ENCODE results near the gene REC114.
A peak's percentile ranks its signal among the peaks of the same experiment; 100 is the strongest.
"Not testable (repeated sequence)": the region's sequence is repeated elsewhere in the genome, so short reads cannot be mapped to it uniquely, and the experiment has no call there.

The REC114 gene

DNA sequence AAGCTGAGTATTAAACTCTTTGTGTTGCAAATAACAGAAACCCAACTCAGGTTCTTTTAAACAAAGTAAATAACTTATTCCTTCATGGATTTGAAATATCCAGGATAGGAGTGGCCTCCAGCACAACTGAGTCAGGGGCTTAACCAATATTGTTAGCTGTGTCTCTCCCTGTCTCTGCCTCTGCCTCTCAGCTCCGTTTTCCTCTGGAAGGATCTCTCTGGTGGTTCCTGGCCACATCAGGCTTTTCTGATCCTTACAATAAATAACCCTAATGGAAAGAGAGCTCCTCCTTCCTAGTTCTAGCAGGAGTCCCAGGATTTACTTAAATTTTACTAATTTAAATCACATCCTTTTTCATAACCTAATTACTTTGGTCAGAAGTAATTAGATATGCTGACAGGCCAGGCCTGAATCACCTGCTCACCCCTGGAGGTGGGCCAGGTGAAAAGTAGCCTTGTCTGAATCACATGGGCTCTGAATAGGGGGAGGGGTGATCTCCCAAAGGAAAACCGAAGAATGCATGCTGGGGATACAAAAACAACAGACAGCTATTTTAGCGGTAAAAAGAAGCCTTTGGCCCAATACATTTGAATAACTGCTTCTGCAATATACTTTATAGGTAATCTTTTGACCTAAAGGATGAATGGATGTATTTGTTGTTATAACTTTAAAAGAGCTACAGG, 75.4 kb downstream of the REC114 start:
- in situ Hi-C loops (cut with MboI; ENCODE audit: low pct_unique_long_range_greater_than_20kb, low sequenced_read_pairs): no loop called here
- DNase-seq: no peak

DNA sequence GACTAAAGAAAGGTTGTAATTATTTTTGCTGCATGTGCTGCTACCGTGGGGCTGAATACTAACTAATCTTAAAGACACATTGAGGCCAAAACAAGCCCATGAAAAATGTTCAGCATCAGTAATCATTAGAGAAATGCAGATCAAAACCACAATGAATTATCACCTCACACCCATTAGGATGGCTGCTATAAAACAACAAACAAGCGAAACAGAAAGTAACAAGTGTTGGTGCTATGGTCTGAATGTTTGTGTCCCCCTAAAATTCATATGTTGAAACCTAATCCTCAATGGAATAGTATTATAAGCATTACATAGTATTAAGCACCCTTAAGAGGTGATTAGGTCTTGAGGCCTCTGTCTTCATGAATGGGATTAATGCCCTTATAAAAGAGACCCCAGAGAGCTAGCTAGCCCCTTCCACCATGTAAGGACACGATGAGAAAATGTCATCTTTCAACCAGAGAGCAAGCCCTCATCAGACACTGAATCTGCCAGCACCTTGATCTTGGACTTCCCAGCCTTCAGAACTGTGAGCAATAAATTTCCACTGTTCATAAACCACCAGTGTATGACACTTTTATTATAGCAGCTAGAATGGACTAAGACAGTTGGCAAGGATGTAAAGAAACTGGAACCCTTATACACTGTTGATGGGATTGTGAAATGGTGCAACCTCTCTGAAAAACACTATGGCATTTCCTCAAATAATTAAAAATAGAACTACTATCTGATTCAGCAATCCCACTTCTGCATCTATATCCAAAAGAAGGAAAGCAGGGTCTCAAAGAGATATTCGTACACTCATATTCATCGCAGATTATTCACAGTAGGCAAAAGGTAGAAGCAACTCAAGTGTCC, 76.1 kb downstream of the REC114 start:
- in situ Hi-C loops (cut with MboI; ENCODE audit: low pct_unique_long_range_greater_than_20kb, low sequenced_read_pairs): no loop called here
- DNase-seq: peak; percentile 4

DNA sequence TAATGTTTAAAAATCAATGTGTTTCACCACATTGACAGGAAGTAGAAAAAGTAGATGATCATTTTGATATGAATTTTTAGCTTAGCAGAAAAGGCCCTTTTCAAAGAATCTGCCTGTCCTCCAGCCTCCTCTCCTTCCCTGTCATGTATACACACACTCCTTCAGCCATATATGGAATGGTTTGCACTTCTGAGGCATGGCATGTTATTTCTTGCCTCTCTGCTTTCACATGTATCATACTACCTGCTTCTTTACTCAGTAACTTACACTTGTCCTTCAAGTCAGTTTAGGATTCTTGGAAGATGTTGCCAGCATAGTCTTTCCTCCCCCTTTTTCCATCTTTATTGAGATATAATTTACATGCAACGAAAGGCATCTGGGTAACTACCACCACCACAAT, 79.0 kb downstream of the REC114 start:
- DNase-seq: no peak
- in situ Hi-C loops (cut with MboI; ENCODE audit: low pct_unique_long_range_greater_than_20kb, low sequenced_read_pairs): no loop called here

DNA sequence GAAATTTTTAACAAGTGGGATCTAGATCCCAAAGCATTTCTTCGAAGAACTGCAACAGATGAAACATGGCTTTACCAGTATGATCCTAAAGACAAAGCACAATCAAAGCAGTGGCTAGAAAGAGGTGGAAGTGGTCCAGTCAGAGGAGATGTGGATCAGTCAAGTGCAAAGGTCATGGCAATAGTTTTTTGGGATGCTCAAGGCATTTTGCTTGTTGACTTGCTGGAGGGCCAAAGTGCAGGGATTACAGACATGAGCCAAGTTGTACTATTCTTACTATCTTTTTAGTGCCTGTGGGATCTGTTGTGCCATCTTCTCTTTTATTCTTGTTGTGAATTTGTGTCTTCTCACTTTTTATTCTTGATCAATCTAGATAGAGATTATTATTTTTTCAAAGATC, 82.0 kb downstream of the REC114 start:
- in situ Hi-C loops (cut with MboI; ENCODE audit: low pct_unique_long_range_greater_than_20kb, low sequenced_read_pairs): no loop called here
- no peak for DNase-seq

DNA sequence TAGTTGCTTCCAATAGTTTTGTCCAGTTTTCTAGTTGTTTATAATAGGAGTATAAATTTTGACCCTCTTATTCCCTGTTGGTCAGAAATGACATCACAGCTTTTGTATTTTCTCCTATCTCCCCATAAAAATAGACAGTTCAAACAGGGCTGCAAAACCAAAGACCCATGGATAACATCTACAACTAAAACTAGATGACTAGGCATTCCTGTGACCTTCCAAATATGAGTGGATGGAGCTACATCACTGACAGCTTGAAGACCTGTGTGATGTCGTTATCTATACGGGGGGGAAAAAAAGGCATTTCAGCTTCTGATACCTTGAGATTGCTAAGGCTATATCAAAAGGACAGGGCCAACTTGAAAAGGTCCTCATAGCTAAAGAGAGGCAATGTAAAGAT, 84.6 kb downstream of the REC114 start:
- in situ Hi-C loops (cut with MboI; ENCODE audit: low pct_unique_long_range_greater_than_20kb, low sequenced_read_pairs): no loop called here
- no peak for DNase-seq

DNA sequence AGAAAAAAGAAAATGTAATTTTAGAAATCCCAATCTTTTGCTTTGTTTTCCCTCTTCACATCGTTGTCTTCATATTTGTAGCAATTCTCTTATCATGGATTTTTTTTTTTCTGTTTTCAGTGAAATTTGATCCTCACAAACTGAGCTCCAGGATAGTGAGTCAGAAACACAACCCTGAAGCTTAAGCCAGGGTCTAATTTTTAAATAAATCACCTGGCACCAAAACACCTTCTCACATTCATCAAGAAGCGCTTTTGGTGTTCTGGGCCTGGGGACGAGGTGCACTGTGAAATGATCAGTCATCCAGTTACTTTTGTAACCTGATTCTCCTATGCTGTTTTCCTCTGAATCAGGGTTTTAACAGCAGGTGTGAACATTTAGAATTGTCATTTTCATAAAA, 87.7 kb downstream of the REC114 start:
- no peak for DNase-seq
- in situ Hi-C loops (cut with MboI; ENCODE audit: low pct_unique_long_range_greater_than_20kb, low sequenced_read_pairs): no loop called here

DNA sequence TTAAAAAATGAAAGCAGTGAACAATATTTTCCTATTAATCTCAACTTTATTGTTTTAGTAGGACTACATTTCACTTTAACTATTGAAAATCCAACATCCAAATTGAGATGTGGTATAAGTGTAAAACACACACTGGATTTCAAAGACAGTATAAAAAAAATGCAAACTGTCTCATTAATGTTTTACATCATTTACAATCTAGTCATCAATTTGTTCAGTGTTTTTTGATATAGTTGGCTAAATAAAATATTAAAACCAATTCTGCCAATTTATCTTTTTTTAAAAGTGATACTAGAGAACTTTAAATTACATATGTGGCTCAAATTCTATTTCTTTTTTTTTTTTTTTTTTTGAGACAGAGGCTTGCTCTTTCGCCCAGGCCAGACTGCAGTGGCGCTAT, 95.2 kb downstream of the REC114 start:
- no peak for DNase-seq
- in situ Hi-C loops (cut with MboI; ENCODE audit: low pct_unique_long_range_greater_than_20kb, low sequenced_read_pairs): no loop called here

DNA sequence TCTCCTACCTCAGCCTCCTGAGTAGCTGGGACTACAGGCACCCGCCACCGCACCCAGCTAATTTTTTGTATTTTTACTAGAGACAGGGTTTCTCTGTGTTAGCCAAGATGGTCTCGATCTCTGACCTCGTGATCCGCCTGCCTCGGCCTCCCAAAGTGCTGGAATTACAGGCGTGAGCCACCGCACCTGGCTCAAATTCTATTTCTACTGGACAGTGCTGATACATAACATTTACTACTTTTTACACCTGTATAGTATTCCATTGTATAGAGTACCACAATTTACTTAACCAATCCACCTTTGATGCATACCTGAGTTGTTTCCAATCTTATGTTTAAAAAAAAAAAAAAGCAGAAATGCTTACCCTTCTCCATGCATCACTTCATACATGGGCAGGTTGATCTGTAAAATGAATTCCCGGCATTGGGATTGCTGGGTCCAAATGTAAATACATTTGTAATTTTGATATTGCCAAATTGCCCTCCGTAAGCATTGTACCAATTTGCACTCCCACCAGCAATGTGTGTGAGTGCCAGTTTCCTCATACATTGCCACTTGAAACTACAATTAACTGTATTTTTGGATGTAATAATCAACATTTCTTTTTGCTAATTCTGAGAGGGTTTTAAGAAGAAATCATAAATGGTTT, 95.7 kb downstream of the REC114 start:
- no peak for DNase-seq
- in situ Hi-C loops (cut with MboI; ENCODE audit: low pct_unique_long_range_greater_than_20kb, low sequenced_read_pairs): no loop called here

DNA sequence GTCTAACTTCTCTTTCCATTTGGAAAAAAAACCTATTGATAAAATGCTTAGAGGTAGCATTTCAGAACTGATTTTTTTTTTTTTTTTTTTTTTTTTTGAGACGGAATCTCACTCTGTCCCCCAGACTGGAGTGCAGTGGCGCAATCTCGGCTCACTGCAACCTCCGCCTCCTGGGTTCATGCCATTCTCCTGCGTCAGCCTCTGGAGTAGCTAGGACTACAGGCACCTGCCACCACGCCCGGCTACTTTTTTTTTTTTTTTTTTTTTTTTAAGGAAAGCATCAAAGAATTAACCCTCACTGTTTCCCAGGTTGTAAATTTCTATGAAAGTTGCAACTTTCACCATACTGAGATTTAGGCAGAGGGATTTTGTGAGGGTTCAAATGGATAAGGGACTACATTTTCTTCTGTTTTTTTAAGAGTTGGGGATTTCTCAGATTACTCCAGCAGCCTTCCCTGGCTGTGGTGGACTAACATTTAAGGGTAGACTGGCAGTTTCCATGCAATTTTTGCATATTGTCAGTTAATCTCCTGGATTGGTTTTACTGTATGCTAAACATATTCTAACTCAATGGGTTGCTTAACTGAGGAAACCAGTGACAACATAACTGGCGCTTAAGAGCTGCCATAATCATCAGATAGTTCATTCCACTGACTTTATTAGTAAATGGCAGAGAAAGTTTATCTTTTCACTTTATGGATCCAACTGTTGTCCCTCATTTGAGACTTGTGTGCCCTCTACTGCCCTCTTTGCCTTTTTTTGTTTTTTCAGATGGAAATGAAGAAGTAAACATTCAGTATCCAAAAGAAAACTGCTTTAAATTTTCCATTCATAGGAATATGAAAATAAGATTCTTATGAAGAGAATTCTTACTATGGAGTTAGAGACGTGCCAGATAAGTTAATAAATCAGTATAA, 96.5 kb downstream of the REC114 start:
- DNase-seq: no peak
- in situ Hi-C loops (cut with MboI; ENCODE audit: low pct_unique_long_range_greater_than_20kb, low sequenced_read_pairs): no loop called here

DNA sequence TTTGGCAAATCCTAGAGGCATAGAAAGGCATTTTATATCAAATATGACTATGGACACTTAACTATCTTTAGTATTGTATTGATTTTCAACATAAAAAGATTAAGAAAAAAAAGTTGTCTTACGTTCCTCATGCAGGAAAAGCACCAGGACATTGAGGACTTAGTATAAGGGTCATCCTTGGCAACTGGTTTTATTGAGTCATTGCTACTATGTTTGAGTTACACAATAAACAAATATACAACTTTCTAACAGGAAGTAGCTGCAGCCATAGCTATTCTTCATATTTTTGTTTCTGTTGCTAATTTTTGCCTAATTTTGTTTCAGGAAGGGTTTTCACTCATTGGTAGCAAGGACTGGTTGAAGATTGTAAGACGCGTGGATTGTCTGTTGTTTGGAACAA, 97.2 kb downstream of the REC114 start:
- DNase-seq: no peak
- in situ Hi-C loops (cut with MboI; ENCODE audit: low pct_unique_long_range_greater_than_20kb, low sequenced_read_pairs): no loop called here

DNA sequence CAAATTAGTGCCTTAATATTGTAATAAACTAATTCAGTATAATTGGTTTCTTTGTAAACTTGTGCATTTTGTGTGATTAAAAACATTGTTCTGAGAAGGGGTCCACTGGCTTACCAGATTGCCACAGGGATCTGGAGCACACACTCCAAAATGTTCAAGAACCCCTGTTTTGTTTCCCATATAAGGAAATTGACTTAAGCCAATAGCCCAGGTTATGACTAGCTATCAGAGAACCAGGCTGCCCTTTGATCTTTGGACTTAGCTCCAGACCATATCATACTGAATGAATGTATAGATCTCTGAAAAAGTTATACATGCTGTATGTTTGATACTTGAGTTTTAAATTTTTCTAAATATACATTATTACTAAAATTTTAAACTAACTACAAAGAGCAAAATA, 98.5 kb downstream of the REC114 start:
- no peak for DNase-seq
- in situ Hi-C loops (cut with MboI; ENCODE audit: low pct_unique_long_range_greater_than_20kb, low sequenced_read_pairs): no loop called here

DNA sequence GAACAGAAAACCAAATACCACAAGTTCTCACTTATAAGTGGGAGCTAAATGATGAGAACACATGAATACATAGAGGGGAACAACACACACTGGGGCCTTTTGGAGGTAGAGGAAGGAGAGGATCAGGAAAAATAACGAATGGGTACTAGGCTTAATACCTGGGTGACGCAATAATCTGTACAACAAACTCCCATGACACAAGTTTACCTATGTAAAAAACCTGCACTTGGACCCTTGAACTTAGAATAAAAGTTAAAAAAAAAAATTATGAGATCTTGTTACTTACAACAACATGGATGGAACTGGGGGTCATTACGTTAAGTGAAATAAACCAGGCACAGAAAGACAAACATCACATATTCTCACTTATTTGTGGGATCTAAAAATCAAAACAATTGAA, 106.0 kb downstream of the REC114 start:
- in situ Hi-C loops (cut with MboI; ENCODE audit: low pct_unique_long_range_greater_than_20kb, low sequenced_read_pairs); DNase-seq: not testable (repeated sequence)

DNA sequence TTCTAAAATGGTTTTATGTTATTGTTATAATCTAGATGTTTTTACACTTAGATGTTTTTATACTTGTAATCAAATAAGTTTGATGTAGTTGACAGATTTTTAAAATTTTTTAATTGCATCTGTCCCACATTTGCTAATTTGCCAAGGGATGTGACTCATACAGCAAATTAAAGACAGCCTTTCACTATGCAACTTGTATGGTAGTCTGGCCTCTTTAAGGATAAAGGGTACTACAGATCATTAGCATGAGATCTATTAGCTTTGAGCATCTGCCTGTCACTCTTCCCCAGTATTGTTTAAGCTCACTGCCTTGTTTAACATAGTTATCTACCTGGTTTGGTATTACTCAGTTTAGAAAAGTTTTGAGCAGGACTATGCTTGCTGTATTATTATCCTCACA, 107.2 kb downstream of the REC114 start:
- in situ Hi-C loops (cut with MboI; ENCODE audit: low pct_unique_long_range_greater_than_20kb, low sequenced_read_pairs): no loop called here

DNA sequence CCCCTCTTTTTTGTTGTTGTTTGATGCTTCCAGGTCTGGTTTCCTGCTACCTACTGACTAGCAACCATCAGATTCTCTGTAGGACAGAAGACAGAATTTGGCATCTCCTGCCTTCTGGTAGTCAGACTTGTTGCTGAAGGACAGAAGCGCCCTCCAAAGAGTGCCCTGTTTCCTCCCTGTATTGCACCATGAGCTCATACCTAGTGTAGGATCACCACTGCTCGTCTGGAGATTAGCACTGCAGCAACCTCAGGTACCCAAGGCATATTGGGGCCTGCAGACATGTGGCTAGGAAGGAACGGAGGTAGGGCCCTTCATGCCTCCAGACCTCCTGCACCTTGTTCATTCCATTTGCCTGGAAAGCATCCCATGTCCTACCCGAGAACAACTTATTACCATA, 112.1 kb downstream of the REC114 start:
- DNase-seq: no peak
- in situ Hi-C loops (cut with MboI; ENCODE audit: low pct_unique_long_range_greater_than_20kb, low sequenced_read_pairs): no loop called here

More for the DNA sequence above, 107.2 kb downstream of the REC114 start:
- DNase-seq: no peak

DNA sequence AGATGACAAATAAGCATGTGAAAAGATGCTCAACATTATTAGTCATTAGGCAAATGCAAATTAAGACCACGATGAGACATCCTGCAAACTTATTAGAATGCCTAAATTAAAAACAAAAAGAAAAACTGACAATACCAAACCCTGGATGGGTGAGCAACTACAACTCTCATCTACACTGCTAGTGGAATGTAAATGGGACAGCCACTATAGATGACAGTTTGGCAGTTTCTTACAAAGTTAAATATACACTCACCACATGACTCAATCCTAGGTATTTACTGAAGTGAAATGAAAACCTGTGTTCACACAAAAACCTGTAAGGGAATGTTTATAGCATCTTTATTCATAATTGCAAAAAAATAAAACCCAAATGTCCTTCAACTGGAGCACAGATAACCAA, 115.6 kb downstream of the REC114 start:
- no peak for DNase-seq
- in situ Hi-C loops (cut with MboI; ENCODE audit: low pct_unique_long_range_greater_than_20kb, low sequenced_read_pairs): no loop called here

DNA sequence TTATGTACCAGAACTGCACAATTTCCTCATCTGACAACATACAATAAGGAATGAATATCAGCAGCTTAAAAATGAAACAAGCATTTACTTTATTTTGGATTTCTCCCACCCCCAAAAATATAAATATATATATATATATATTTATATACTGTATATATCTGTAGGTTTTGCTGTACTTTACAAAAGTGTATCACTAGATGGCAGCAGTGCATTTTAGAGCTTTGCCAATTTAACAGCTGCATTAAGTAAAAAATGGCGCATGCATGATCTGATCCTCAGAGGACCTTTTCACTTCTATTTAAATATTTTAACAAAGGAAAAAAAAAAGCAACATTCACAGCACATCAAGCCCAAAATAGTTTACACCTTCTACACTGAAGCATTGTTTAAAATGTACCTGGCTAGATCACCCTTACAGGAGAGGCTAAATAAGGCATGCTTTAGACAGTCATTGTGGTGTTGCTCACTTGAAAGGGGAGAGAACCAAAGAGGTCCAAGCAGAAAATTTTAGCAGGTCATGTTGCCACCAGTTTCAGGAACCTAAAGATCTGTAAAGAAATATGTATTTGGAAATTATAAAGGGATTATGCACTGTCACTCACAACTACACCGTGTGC, 117.6 kb downstream of the REC114 start:
- in situ Hi-C loops (cut with MboI; ENCODE audit: low pct_unique_long_range_greater_than_20kb, low sequenced_read_pairs): no loop called here
- DNase-seq: peak; percentile 81

DNA sequence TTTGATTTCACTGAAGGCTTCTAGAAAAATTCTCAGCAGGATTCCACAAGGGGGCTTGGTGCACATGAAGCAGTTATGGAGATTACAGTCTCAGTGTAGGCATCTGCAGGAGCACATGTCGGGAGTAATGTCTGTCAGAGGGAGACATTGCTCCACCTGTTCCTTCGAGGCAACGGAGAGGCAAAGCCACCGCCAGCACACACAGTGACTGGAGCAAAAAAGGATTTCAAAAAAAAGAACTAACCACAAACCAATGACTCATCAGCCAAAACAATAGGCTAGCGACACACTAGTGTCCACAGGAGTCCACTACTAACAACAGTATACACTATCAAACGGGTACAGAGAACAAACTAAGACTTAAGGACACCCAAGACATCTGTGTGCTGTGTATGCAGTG, 121.3 kb downstream of the REC114 start:
- peak; percentile 86 for DNase-seq
- in situ Hi-C loops (cut with MboI; ENCODE audit: low pct_unique_long_range_greater_than_20kb, low sequenced_read_pairs): no loop called here

DNA sequence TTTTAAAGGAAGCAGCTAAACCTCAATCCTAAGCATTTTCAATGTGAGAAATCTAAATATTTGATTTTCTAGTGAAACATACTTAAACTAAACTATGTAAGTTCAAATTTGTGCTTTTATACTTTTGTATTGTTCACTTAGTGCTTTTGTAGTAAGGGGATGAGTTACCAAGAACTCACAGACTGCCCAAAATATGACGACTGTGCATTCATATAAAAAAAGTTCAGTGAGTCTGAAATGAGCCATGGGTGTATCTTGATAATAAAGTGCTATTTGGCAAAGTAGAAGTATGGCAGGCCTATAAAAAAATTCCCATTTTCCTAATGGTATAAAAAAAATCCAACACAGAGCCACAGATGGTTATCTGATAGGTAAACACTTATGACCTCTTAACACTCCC, 124.1 kb downstream of the REC114 start:
- DNase-seq: no peak
- in situ Hi-C loops (cut with MboI; ENCODE audit: low pct_unique_long_range_greater_than_20kb, low sequenced_read_pairs): no loop called here

Data from KBM-7 (cell line).